Measurements from ENCODE around the gene MMS19.
"Not testable (repeated sequence)": the region's sequence is repeated elsewhere in the genome, so short reads cannot be mapped to it uniquely, and the experiment has no call there.

Gene MMS19

GRCh38 chr10:97502916-97503315, 4.7 kb upstream of the MMS19 start:
- no peak for DNase-seq

- no peak for DNase-seq
These were observed 2.0 kb upstream of the MMS19 start for GRCh38 chr10:97500297-97500575.

GRCh38 chr10:97499561-97500296, 1.5 kb upstream of the MMS19 start:
- no peak for DNase-seq

GRCh38 chr10:97498841-97499560, 779 bp upstream of the MMS19 start, which contains the start of gene UBTD1:
UBTD1 (plus strand) TSS chr10:97498924; CDS start chr10:97499204, 280 bp downstream.
- no peak for DNase-seq

GRCh38 chr10:97497572-97498075, 598 bp downstream of the MMS19 start:
- DNase-seq = peak; percentile 10

GRCh38 chr10:97494863-97495506, 3.2 kb downstream of the MMS19 start:
- no peak for DNase-seq

- DNase-seq = no peak
These were observed 4.1 kb downstream of the MMS19 start for GRCh38 chr10:97494151-97494550.

GRCh38 chr10:97490592-97490991, 7.6 kb downstream of the MMS19 start:
- DNase-seq = no peak

- DNase-seq = no peak
These were observed 12.5 kb downstream of the MMS19 start for GRCh38 chr10:97485647-97486281.

GRCh38 chr10:97483921-97484320, 14.3 kb downstream of the MMS19 start:
- no peak for DNase-seq

GRCh38 chr10:97483506-97483905, 14.7 kb downstream of the MMS19 start:
- DNase-seq = no peak

GRCh38 chr10:97482381-97482780, 15.8 kb downstream of the MMS19 start:
- no peak for DNase-seq

GRCh38 chr10:97481071-97481470, 17.2 kb downstream of the MMS19 start:
- no peak for DNase-seq

- no peak for DNase-seq
These were observed 18.3 kb downstream of the MMS19 start for GRCh38 chr10:97479939-97480338.

GRCh38 chr10:97479410-97479809, 18.8 kb downstream of the MMS19 start:
- not testable (repeated sequence) for DNase-seq

- no peak for DNase-seq
These were observed 22.2 kb downstream of the MMS19 start for GRCh38 chr10:97475936-97476594.

GRCh38 chr10:97474918-97475317, 23.3 kb downstream of the MMS19 start:
- DNase-seq = no peak

- not testable (repeated sequence) for DNase-seq
These were observed 29.4 kb downstream of the MMS19 start for GRCh38 chr10:97468781-97469180.

- no peak for DNase-seq
These were observed 30.1 kb downstream of the MMS19 start for GRCh38 chr10:97468162-97468561.

- no peak for DNase-seq
These were observed 31.5 kb downstream of the MMS19 start for GRCh38 chr10:97466755-97467154.

- no peak for DNase-seq
These were observed 32.2 kb downstream of the MMS19 start for GRCh38 chr10:97465982-97466381.

GRCh38 chr10:97464226-97464625, 34.0 kb downstream of the MMS19 start:
- DNase-seq = no peak
